ENCODE measurements around the gene NRF1. TPM values are rescaled to one million over a fixed set of nuclear protein-coding genes. Genes with fewer than 3 reads are reported as not detected.
"Not testable (repeated sequence)": the region's sequence is repeated elsewhere in the genome, so short reads cannot be mapped to it uniquely, and the experiment has no call there.

NRF1 gene
- total RNA-seq, 1 experiment from 2014 or later, result 14.0 TPM

GRCh38 chr7:129661645-129662182 is 50.2 kb downstream of the NRF1 start:
- ChIA-PET CTCF (no interaction called here), POLR2A (no interaction called here)
- Histone ChIP-seq H3K27me3 (ENCODE audit: control insufficient read depth, insufficient read depth, low read length) (no peaks in the 10 kb centered on the region), H3K4me3 (ENCODE audit: low read depth in 2 of 2, low read length in 2 of 2) (no peak overlapping the region), H3K27ac (ENCODE audit: low read length) (no peak overlapping the region), H3K4me1 (ENCODE audit: control insufficient read depth, insufficient read depth, low read length) (peaks cover 8% of the 10 kb centered on the region), H3K9me3 (ENCODE audit: control insufficient read depth, insufficient read depth, low read depth, low read length) (peaks cover 3% of the 10 kb centered on the region; the same call in 1 of the 2 replicates), H3K36me3 (ENCODE audit: control insufficient read depth, insufficient read depth, low read length) (no peaks in the 10 kb centered on the region)
- no peak for DNase-seq (ENCODE audit: low read depth, low spot score)
- no TSS peak for BruUV-seq (replicated peaks)
- in situ Hi-C loops (cut with HindIII; ENCODE audit: low pct_unique_long_range_greater_than_20kb, low sequenced_read_pairs), result no loop called here
- no peak for TF ChIP-seq REST (IDR thresholded peaks at IDR 0.05; ENCODE audit: insufficient read depth in 1 of 2, low read depth in 2 of 2, low read length in 1 of 2)
- intact Hi-C loops (cut with micrococcal nuclease; ENCODE audit: unreplicated experiment), result no loop called here
- ATAC-seq, result no peak

- H3K27me3 ChIP-seq (ENCODE audit: control insufficient read depth, insufficient read depth, low read length); H3K36me3 ChIP-seq (ENCODE audit: control insufficient read depth, insufficient read depth, low read length); DNase-seq (ENCODE audit: low read depth, low spot score); H3K4me3 ChIP-seq (ENCODE audit: low read depth in 2 of 2, low read length in 2 of 2); CTCF ChIA-PET; H3K27ac ChIP-seq (ENCODE audit: low read length); ATAC-seq; POLR2A ChIA-PET; intact Hi-C loops (cut with micrococcal nuclease; ENCODE audit: unreplicated experiment); H3K4me1 ChIP-seq (ENCODE audit: control insufficient read depth, insufficient read depth, low read length); H3K9me3 ChIP-seq (ENCODE audit: control insufficient read depth, insufficient read depth, low read depth, low read length); in situ Hi-C loops (cut with HindIII; ENCODE audit: low pct_unique_long_range_greater_than_20kb, low sequenced_read_pairs); BruUV-seq (replicated peaks): not testable (repeated sequence)
These were observed 51.7 kb downstream of the NRF1 start for GRCh38 chr7:129663240-129663639.

- intact Hi-C loops (cut with micrococcal nuclease; ENCODE audit: unreplicated experiment) (loop anchor here (1.0 to 5.0 kb wide), 2 partner anchors 161 to 348 kb away; no protein-coding TSS in a partner anchor), in situ Hi-C loops (cut with HindIII; ENCODE audit: low pct_unique_long_range_greater_than_20kb, low sequenced_read_pairs) (no loop called here)
- TF ChIP-seq TCF7L2 (IDR thresholded peaks at IDR 0.05; ENCODE audit: low read depth, low read length), result no peak
- TF ChIP-seq REST (IDR thresholded peaks at IDR 0.05; ENCODE audit: insufficient read depth in 1 of 2, low read depth in 2 of 2, low read length in 1 of 2), result no peak
- no peak for TF ChIP-seq POLR2AphosphoS5 (IDR thresholded peaks at IDR 0.05; ENCODE audit: low read depth, low read length)
- TF ChIP-seq CTCF (IDR thresholded peaks at IDR 0.05), result peak; percentile 67; the same call in 1 of the 2 replicates
- no peak for TF ChIP-seq SIN3A (IDR thresholded peaks at IDR 0.05; ENCODE audit: borderline replicate concordance, insufficient read depth, low read depth, low read length)
- Histone ChIP-seq H3K9me3 (ENCODE audit: control insufficient read depth, insufficient read depth, low read depth, low read length) (peaks cover 3% of the 10 kb centered on the region; the same call in 1 of the 2 replicates), H3K27ac (ENCODE audit: low read length) (peak overlapping the region; percentile 13; the same call in 1 of the 2 replicates), H3K4me3 (ENCODE audit: low read depth in 2 of 2, low read length in 2 of 2) (no peak overlapping the region), H3K4me1 (ENCODE audit: control insufficient read depth, insufficient read depth, low read length) (peaks cover 8% of the 10 kb centered on the region), H3K36me3 (ENCODE audit: control insufficient read depth, insufficient read depth, low read length) (no peaks in the 10 kb centered on the region), H3K27me3 (ENCODE audit: control insufficient read depth, insufficient read depth, low read length) (no peaks in the 10 kb centered on the region)
- DNase-seq (ENCODE audit: low read depth, low spot score), result peak; percentile 69
- no TSS peak for BruUV-seq (replicated peaks)
- POLR2A ChIA-PET, result interaction anchor here (0.6 kb wide), 1 partner anchor 165 kb away, joined by 5 read pairs; no protein-coding TSS in a partner anchor
- CTCF ChIA-PET, result interaction anchor here (0.6 to 1.2 kb wide), 4 partner anchors 15 to 312 kb away, joined by 3 to 19 read pairs (median 8); no protein-coding TSS in a partner anchor
- peak; percentile 82 for ATAC-seq
These were observed 52.8 kb downstream of the NRF1 start for GRCh38 chr7:129664029-129665012.
